Neural progenitor cell (in vitro differentiated cells): Measurements from ENCODE around the gene TTC27. TPM values are rescaled to one million over a fixed set of nuclear protein-coding genes. Genes with fewer than 3 reads are reported as not detected.
"Not testable (repeated sequence)": the region's sequence is repeated elsewhere in the genome, so short reads cannot be mapped to it uniquely, and the experiment has no call there.

Experiments used
- DNase-seq: peaks from one replicate; pipeline ENCODE4 v3.0.0-alpha.2; 2016; ENCODE audit warnings: low spot score
- H2AFZ ChIP-seq: fragments of 200-600 bp; sonication (generic); replicated peaks from 2 replicates; pipeline ENCODE4 v1.6.1; 2016; ENCODE audit warnings: antibody characterized with exemption
- H3F3A ChIP-seq: fragments of 200-600 bp; sonication (generic); 2 replicates; pipeline ENCODE4 v1.6.1; 2016; ENCODE audit warnings: antibody characterized with exemption, low read depth
- H3K27ac ChIP-seq: fragments of 200-600 bp; sonication (generic); 2 replicates; pipeline ENCODE4 v1.5.1; 2016; ENCODE audit warnings: mild to moderate bottlenecking
- H3K27me3 ChIP-seq: fragments of 200-600 bp; sonication (generic); 2 replicates; pipeline ENCODE4 v1.6.1; 2016; ENCODE audit warnings: mild to moderate bottlenecking, moderate library complexity
- H3K36me3 ChIP-seq: fragments of 200-600 bp; sonication (generic); 2 replicates; pipeline ENCODE4 v1.5.1; 2016
- H3K4me1 ChIP-seq: fragments of 200-600 bp; sonication (generic); 2 replicates; pipeline ENCODE4 v1.6.1; 2016; ENCODE audit warnings: mixed run types
- H3K4me2 ChIP-seq: fragments of 200-600 bp; sonication (generic); 2 replicates; pipeline ENCODE4 v1.6.1; 2016
- H3K4me3 ChIP-seq: fragments of 200-600 bp; sonication (generic); 2 replicates; pipeline ENCODE4 v1.5.1; 2016
- H3K79me2 ChIP-seq: fragments of 200-600 bp; sonication (generic); 2 replicates; pipeline ENCODE4 v1.6.1; 2016; ENCODE audit warnings: low read depth
- H3K9ac ChIP-seq: fragments of 200-600 bp; sonication (generic); 2 replicates; pipeline ENCODE4 v1.6.1; 2016
- H3K9me3 ChIP-seq: fragments of 200-600 bp; sonication (generic); 2 replicates; pipeline ENCODE4 v1.5.1; 2016; ENCODE audit warnings: low read depth
- H4K20me1 ChIP-seq: fragments of 200-600 bp; sonication (generic); 2 replicates; pipeline ENCODE4 v1.6.1; 2016; ENCODE audit warnings: low read depth
- H3K27ac Mint-ChIP-seq: 3 replicates; pipeline ENCODE4 v1.8.0; 2021; ENCODE audit warnings: mixed read lengths
- H3K27me3 Mint-ChIP-seq: 2 replicates; pipeline ENCODE4 v1.8.0; 2022; ENCODE audit warnings: low read depth, mild to moderate bottlenecking, inconsistent platforms, moderate library complexity, mixed read lengths; ENCODE audit not compliant: insufficient read depth
- H3K36me3 Mint-ChIP-seq: 3 replicates; pipeline ENCODE4 v1.8.0; 2021; ENCODE audit warnings: mixed read lengths
- H3K4me1 Mint-ChIP-seq: 3 replicates; pipeline ENCODE4 v1.8.0; 2021; ENCODE audit warnings: mixed read lengths
- H3K4me3 Mint-ChIP-seq: 3 replicates; pipeline ENCODE4 v1.8.0; 2021; ENCODE audit warnings: mild to moderate bottlenecking, moderate library complexity, mixed read lengths
- H3K9me3 Mint-ChIP-seq: 3 replicates; pipeline ENCODE4 v1.8.0; 2020; ENCODE audit warnings: mixed read lengths
- CTCF ChIP-seq: fragments of 200-600 bp; sonication (generic); IDR thresholded peaks from 2 replicates; pipeline ENCODE4 v1.5.1; 2017; ENCODE audit warnings: antibody characterized with exemption, mild to moderate bottlenecking
- EZH2 ChIP-seq: fragments of 200-600 bp; sonication (generic); IDR thresholded peaks from 2 replicates; pipeline ENCODE4 v1.6.1; 2017; ENCODE audit warnings: antibody characterized with exemption, mild to moderate bottlenecking, moderate library complexity
- EZH2phosphoT487 ChIP-seq: fragments of 200-600 bp; sonication (generic); IDR thresholded peaks from 2 replicates; pipeline ENCODE4 v1.6.1; 2017; ENCODE audit warnings: antibody characterized with exemption
- total RNA-seq: library from RNA; depleted of rRNA; stranded (reverse); fragments of >200 nt; gene quantifications from 2 replicates; pipeline ENCODE4 v1.2.3, GENCODE V29; 2015; ENCODE audit warnings: low replicate concordance

TTC27 gene
- total RNA-seq, 1 donor from 2014 or later: 32.5 TPM

DNA sequence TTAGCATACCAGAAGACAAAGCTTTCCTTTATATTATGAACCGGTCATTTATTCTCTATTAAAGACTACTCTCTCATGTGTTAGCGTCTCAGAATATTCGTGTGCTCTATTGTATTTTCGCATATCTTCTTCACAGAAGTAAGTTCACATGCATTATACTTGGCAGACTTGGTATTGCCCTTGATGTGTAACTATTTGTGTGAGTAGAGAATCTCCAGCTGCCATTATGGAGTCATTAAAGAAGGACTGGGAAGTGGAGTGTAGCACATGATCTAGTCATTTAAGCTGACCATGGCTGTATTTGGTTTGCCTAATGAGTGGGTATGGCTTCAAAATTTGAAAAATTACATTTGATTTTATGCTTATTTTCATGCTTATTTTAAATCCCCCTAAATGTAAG, 92.9 kb downstream of the TTC27 start:
- Mint-ChIP-seq H3K27ac (no peak overlapping the region), H3K4me3 (no peak overlapping the region), H3K9me3 (peaks cover 2% of the 10 kb centered on the region), H3K27me3 (no peaks in the 10 kb centered on the region), H3K4me1 (no peaks in the 10 kb centered on the region), H3K36me3 (peaks cover 9% of the 10 kb centered on the region)
- DNase-seq: no peak
- TF ChIP-seq EZH2 (no peak), CTCF (no peak), EZH2phosphoT487 (no peak)
- Histone ChIP-seq H3K9ac (no peak overlapping the region), H3K4me1 (no peaks in the 10 kb centered on the region), H3K9me3 (no peaks in the 10 kb centered on the region), H2AFZ (no peak overlapping the region), H3K27ac (no peak overlapping the region), H3K27me3 (no peaks in the 10 kb centered on the region), H4K20me1 (no peaks in the 10 kb centered on the region), H3K4me2 (no peak overlapping the region), H3K4me3 (no peak overlapping the region), H3K36me3 (no peaks in the 10 kb centered on the region), H3K79me2 (no peaks in the 10 kb centered on the region), H3F3A (no peaks in the 10 kb centered on the region)

DNA sequence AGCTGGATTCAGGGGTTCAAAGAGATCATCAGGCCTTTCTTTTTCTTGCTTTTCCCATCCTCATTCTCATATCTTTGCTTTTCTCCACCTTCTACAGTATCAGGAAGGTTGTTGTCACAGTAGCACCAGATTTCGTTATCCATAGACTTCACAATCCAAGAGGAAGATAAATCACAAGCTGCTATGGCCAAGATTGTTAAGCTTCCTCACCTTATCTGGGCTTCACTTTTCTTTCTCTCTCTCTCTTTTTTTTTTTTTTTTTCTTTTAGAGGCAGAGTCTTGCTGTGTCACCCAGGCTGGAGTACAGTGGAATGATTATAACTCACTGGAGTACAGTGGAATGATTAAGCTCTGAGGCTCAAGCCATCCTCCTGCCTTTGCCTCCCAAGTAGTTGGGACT, 93.5 kb downstream of the TTC27 start:
- Mint-ChIP-seq H3K4me1 (no peaks in the 10 kb centered on the region), H3K36me3 (peaks cover 11% of the 10 kb centered on the region), H3K9me3 (peaks cover 5% of the 10 kb centered on the region), H3K27ac (no peak overlapping the region), H3K4me3 (no peak overlapping the region), H3K27me3 (no peaks in the 10 kb centered on the region)
- H3K4me1 ChIP-seq: no peaks in the 10 kb centered on the region
- no peaks in the 10 kb centered on the region for H3F3A ChIP-seq
- DNase-seq: no peak
- no peak overlapping the region for H3K4me3 ChIP-seq
- H3K36me3 ChIP-seq: no peaks in the 10 kb centered on the region
- H3K27ac ChIP-seq: no peak overlapping the region
- H2AFZ ChIP-seq: no peak overlapping the region
- H3K79me2 ChIP-seq: no peaks in the 10 kb centered on the region
- H3K27me3 ChIP-seq: no peaks in the 10 kb centered on the region
- TF ChIP-seq EZH2phosphoT487 (no peak), EZH2 (no peak), CTCF (no peak)
- no peak overlapping the region for H3K9ac ChIP-seq
- H4K20me1 ChIP-seq: no peaks in the 10 kb centered on the region
- no peak overlapping the region for H3K4me2 ChIP-seq
- no peaks in the 10 kb centered on the region for H3K9me3 ChIP-seq

DNA sequence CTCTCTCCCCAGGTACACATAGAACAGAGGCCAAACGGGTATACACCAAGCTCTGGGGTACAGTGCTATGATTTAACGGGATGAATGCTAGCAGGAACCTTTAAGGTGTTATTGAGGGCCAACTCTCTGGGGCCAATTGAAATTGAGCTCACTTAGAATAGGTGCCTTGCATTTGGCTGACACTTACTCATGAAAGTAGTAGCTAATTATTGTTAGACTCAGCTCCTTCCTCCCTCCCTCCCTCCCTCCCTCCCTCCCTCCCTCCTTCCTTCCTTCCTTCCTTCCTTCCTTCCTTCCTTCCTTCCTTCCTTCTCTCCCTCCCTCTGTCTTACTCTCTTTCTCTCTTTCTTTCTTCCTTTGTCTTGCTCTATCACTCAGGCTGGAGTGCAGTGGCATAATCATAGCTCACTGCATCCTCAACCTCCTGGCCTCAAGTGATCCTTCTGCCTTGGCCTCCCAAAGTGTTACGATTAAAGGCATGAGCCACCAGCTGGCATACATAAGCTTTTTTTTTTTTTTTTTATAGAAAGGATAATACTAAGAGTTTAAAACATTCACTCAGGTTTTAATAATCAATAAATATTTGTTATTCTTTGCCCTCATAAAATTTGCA, 95.7 kb downstream of the TTC27 start:
- Mint-ChIP-seq H3K9me3 (peaks cover 8% of the 10 kb centered on the region), H3K36me3 (peaks cover 13% of the 10 kb centered on the region), H3K27ac (no peak overlapping the region), H3K4me3 (no peak overlapping the region), H3K27me3 (peaks cover 2% of the 10 kb centered on the region), H3K4me1 (no peaks in the 10 kb centered on the region)
- Histone ChIP-seq H4K20me1 (no peaks in the 10 kb centered on the region), H3K36me3 (no peaks in the 10 kb centered on the region), H3K27me3 (no peaks in the 10 kb centered on the region), H3K4me1 (no peaks in the 10 kb centered on the region), H3K9me3 (no peaks in the 10 kb centered on the region), H3K9ac (no peak overlapping the region), H3K27ac (no peak overlapping the region), H3F3A (no peaks in the 10 kb centered on the region), H3K79me2 (no peaks in the 10 kb centered on the region), H3K4me3 (no peak overlapping the region), H2AFZ (no peak overlapping the region), H3K4me2 (no peak overlapping the region)
- no peak for DNase-seq
- TF ChIP-seq EZH2phosphoT487: no peak
- TF ChIP-seq CTCF: no peak
- TF ChIP-seq EZH2: no peak

GRCh38 chr2:32726678-32727077, 98.8 kb downstream of the TTC27 start:
- not testable (repeated sequence) for H3K9ac ChIP-seq, H3K4me2 ChIP-seq, DNase-seq, H2AFZ ChIP-seq, H3K27ac Mint-ChIP-seq, H3K4me3 ChIP-seq, H3K4me1 ChIP-seq, H4K20me1 ChIP-seq, H3K79me2 ChIP-seq, H3K4me1 Mint-ChIP-seq, H3K9me3 Mint-ChIP-seq, H3K4me3 Mint-ChIP-seq, H3K27ac ChIP-seq, H3K27me3 Mint-ChIP-seq, H3K36me3 ChIP-seq, H3F3A ChIP-seq, H3K27me3 ChIP-seq, H3K9me3 ChIP-seq
- H3K36me3 Mint-ChIP-seq: peaks cover 13% of the 10 kb centered on the region
